Aorta (tissue), 4 donors: ENCODE data around the gene GORAB. TPM values are rescaled to one million over a fixed set of nuclear protein-coding genes. Genes with fewer than 3 reads are reported as not detected.

Experiments
- polyA plus RNA-seq, 2 donors: library from polyadenylated mRNA; stranded (reverse); fragments of 200-250 nt; gene quantifications; one replicate each; pipeline ENCODE4 v1.2.3, GENCODE V29; 2013
- total RNA-seq, 2 donors: library from RNA; stranded (reverse); fragmentation: NEBNext Ultra II Directional; extraction: Animal tissue kit (Norgen Biotek cat#: 25700); gene quantifications; one replicate each; pipeline ENCODE4 v1.2.1, GENCODE V29; 2021
- donor health status: healthy with polysubstance abuse.
- donor health status: Bipolar disorder and iron deficiency.
- donor health status: DM: no; HTN: no; CAD: no.
- donor health status: DM: yes; HTN: yes; CAD: no.

GORAB gene
- total and polyA plus RNA-seq, 4 donors, result 6.8 to 18.4 (median 15.6) TPM

Other genes with a start within 250 kb of the GORAB start
- gene PRRX1, start 132.0 kb downstream of the GORAB start, total RNA-seq, result 100 to 1,000 TPM; 159 to 272 TPM
- gene PRRX1, start 132.0 kb downstream of the GORAB start, polyA plus RNA-seq, result 10 to 100 TPM; 15.2 to 51.6 TPM